DND-41 (cell line): ENCODE measurements around the gene SLC39A8.

Experiments
- ATAC-seq: fragments of 200-7000 bp; cut with Tn5 transposase; 3 replicates; pipeline ENCODE4 v1.9.1; 2021; ENCODE audit warnings: low read depth; ENCODE audit not compliant: insufficient read depth
- DNase-seq: peaks from one replicate; pipeline ENCODE4 v3.0.0-alpha.2; 2020
- H2AFZ ChIP-seq: 2 replicates; pipeline ENCODE4 v1.6.0; 2012; ENCODE audit warnings: low read depth, low read length
- H3K27ac ChIP-seq: 2 replicates; pipeline ENCODE4 v1.5.1; 2012; ENCODE audit warnings: low read length, inconsistent platforms
- H3K27me3 ChIP-seq: fragments of 200-600 bp; sonication (generic); 2 replicates; pipeline ENCODE4 v1.6.0; 2012; ENCODE audit warnings: low read length, mild to moderate bottlenecking, inconsistent platforms; ENCODE audit not compliant: insufficient read depth, poor library complexity
- H3K36me3 ChIP-seq: 2 replicates; pipeline ENCODE4 v1.5.1; 2012; ENCODE audit warnings: low read length, inconsistent platforms; ENCODE audit not compliant: insufficient read depth
- H3K4me1 ChIP-seq: 2 replicates; pipeline ENCODE4 v1.5.1; 2012; ENCODE audit warnings: mild to moderate bottlenecking, low read length; ENCODE audit not compliant: insufficient read depth
- H3K4me2 ChIP-seq: 2 replicates; pipeline ENCODE4 v1.6.0; 2012; ENCODE audit warnings: mild to moderate bottlenecking, moderate library complexity, low read length, inconsistent platforms; ENCODE audit not compliant: insufficient read depth
- H3K4me3 ChIP-seq, 2 experiments: fragments of 200-600 bp in 1 of 2; shearing (Covaris generic) in 1 of 2; 2 replicates each; pipeline ENCODE4 v1.5.1; 2012 to 2016; ENCODE audit warnings: inconsistent platforms in 2 of 2, low read length in 2 of 2, mild to moderate bottlenecking in 2 of 2, low read depth in 1 of 2, moderate library complexity in 1 of 2
- H3K79me2 ChIP-seq: 2 replicates; pipeline ENCODE4 v1.6.0; 2012; ENCODE audit warnings: low read length, inconsistent platforms; ENCODE audit not compliant: insufficient read depth
- H3K9ac ChIP-seq: 2 replicates; pipeline ENCODE4 v1.6.0; 2012; ENCODE audit warnings: low read depth, mild to moderate bottlenecking, inconsistent platforms, low read length, moderate library complexity
- H3K9me3 ChIP-seq: 2 replicates; pipeline ENCODE4 v1.5.1; 2012; ENCODE audit warnings: low read length, moderate library complexity, mild to moderate bottlenecking, inconsistent platforms; ENCODE audit not compliant: insufficient read depth, severe bottlenecking
- H4K20me1 ChIP-seq: 2 replicates; pipeline ENCODE4 v1.6.0; 2012; ENCODE audit warnings: low read length; ENCODE audit not compliant: insufficient read depth
- CTCF ChIP-seq: IDR thresholded peaks from 2 replicates; pipeline ENCODE4 v1.5.1; 2012; ENCODE audit warnings: borderline replicate concordance, low read length, moderate library complexity, mild to moderate bottlenecking; ENCODE audit not compliant: poor library complexity, severe bottlenecking; ENCODE audit errors: extremely low read depth
- EZH2 ChIP-seq: IDR thresholded peaks from 3 replicates; pipeline ENCODE4 v1.6.1; 2012; ENCODE audit warnings: borderline replicate concordance, low read depth, mild to moderate bottlenecking, moderate library complexity, low read length, inconsistent platforms; ENCODE audit not compliant: severe bottlenecking

Gene SLC39A8

GRCh38 chr4:102253860-102254259 lies 91.4 kb downstream of the SLC39A8 start:
- H3K9ac ChIP-seq = no peak overlapping the region
- no peaks in the 10 kb centered on the region for H3K79me2 ChIP-seq
- H3K4me3 ChIP-seq = no peak overlapping the region
- no peak overlapping the region for H3K27ac ChIP-seq
- H3K4me1 ChIP-seq = no peaks in the 10 kb centered on the region
- TF ChIP-seq CTCF (no peak), EZH2 (no peak)
- no peaks in the 10 kb centered on the region for H4K20me1 ChIP-seq
- no peaks in the 10 kb centered on the region for H3K27me3 ChIP-seq
- H2AFZ ChIP-seq = no peak overlapping the region
- no peak for ATAC-seq
- H3K9me3 ChIP-seq = no peaks in the 10 kb centered on the region
- no peaks in the 10 kb centered on the region for H3K36me3 ChIP-seq
- H3K4me2 ChIP-seq = no peak overlapping the region
- DNase-seq = no peak

GRCh38 chr4:102252171-102252570 lies 93.1 kb downstream of the SLC39A8 start:
- Histone ChIP-seq H3K4me2 (no peak overlapping the region), H3K79me2 (no peaks in the 10 kb centered on the region), H3K36me3 (no peaks in the 10 kb centered on the region), H3K9ac (no peak overlapping the region), H4K20me1 (no peaks in the 10 kb centered on the region), H3K9me3 (no peaks in the 10 kb centered on the region), H3K4me3 (no peak overlapping the region), H2AFZ (no peak overlapping the region), H3K27me3 (no peaks in the 10 kb centered on the region), H3K27ac (no peak overlapping the region), H3K4me1 (no peaks in the 10 kb centered on the region)
- no peak for DNase-seq
- no peak for ATAC-seq
- no peak for TF ChIP-seq EZH2
- no peak for TF ChIP-seq CTCF

GRCh38 chr4:102250341-102250740 lies 94.9 kb downstream of the SLC39A8 start:
- Histone ChIP-seq H3K27ac (no peak overlapping the region), H3K27me3 (no peaks in the 10 kb centered on the region), H3K79me2 (no peaks in the 10 kb centered on the region), H3K9me3 (no peaks in the 10 kb centered on the region), H4K20me1 (no peaks in the 10 kb centered on the region), H3K36me3 (no peaks in the 10 kb centered on the region), H3K9ac (no peak overlapping the region), H3K4me1 (no peaks in the 10 kb centered on the region), H3K4me3 (no peak overlapping the region), H2AFZ (no peak overlapping the region), H3K4me2 (no peak overlapping the region)
- no peak for TF ChIP-seq EZH2
- TF ChIP-seq CTCF = no peak
- DNase-seq = no peak
- ATAC-seq = no peak

- no peak overlapping the region for H3K4me2 ChIP-seq
- H3K27ac ChIP-seq = no peak overlapping the region
- no peaks in the 10 kb centered on the region for H4K20me1 ChIP-seq
- no peak for ATAC-seq
- H3K4me1 ChIP-seq = no peaks in the 10 kb centered on the region
- H3K4me3 ChIP-seq = no peak overlapping the region
- no peak for DNase-seq
- H3K9me3 ChIP-seq = no peaks in the 10 kb centered on the region
- TF ChIP-seq EZH2 (no peak), CTCF (no peak)
- H2AFZ ChIP-seq = no peak overlapping the region
- no peaks in the 10 kb centered on the region for H3K79me2 ChIP-seq
- H3K36me3 ChIP-seq = no peaks in the 10 kb centered on the region
- no peak overlapping the region for H3K9ac ChIP-seq
- H3K27me3 ChIP-seq = no peaks in the 10 kb centered on the region
Measured at GRCh38 chr4:102247041-102247440, 98.2 kb downstream of the SLC39A8 start.
